ENCODE measurements around the gene OSBPL9. TPM values are rescaled to one million over a fixed set of nuclear protein-coding genes. Genes with fewer than 3 reads are reported as not detected.
A peak's percentile ranks its signal among the peaks of the same experiment; 100 is the strongest.

Gene OSBPL9
- total and polyA plus RNA-seq, 9 of the 15 experiments (the other 6 are each of a cell fraction or from before 2014, with no cell fraction given) = 43.9 to 217 (median 170) TPM

DNA sequence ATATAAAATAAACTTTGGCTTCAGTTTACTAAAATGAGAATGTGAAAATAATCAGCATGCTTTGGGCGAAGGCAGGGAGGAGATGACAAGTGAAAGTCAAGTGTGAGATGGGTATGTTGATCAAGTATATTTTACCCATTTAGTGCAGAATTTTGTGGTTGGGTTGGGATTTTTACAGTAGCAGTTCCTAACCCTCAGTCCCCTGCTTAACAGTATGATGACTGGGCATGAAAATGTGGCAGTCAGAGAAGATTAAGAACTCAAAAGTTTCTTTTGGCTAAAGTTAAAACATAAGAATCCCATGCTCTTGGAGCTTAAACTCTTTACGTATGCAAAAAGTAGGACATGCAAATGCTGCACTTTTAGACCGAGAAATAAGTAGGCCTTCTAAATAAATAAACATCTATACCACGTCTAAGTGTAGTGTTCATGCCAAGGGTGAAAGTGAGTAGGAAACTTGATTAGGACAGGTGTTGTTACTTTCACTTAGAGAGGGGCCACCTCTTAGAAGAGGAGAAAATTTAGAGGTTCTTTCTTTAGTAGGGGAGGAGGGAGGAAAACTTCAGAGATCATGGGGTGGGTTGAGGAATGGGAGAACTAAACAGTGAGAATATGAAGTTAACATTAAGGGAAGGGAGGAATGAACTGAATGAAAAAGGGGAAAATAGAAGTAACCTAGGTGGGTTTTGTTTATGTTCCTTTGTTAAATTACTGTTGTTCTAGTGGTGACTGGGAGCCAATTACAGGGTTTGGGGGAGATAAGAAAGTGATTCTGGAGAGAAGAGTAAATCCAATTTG lies 127.8 kb downstream of the OSBPL9 start (continued):
- TF ChIP-seq BRD9 (IDR thresholded peaks at IDR 0.05; ENCODE audit: low read depth, partially characterized antibody) = no peak
- TF ChIP-seq SMARCE1 (IDR thresholded peaks at IDR 0.05) = 0 out of 2 replicates have a peak, but pooled peaks have one; percentile 35
- TF ChIP-seq ARID1B (IDR thresholded peaks at IDR 0.05) = peak; percentile 23; the same call in 1 of the 2 replicates

DNA sequence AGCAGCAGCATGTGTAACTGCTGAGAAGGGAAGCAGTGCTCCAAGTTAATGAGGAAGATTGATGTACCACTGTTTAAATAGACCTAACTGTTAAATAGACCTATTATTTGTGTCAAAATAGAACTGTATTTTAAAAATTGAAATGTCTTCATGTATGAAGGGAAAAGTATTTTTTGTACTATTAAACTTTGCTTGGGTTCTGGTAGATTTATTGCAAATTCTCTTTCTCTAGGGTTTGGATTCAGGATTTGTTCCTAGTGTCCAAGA lies 128.3 kb downstream of the OSBPL9 start:
- ATAC-seq = no peak
- Histone ChIP-seq H3K36me3 (ENCODE audit: control insufficient read depth, insufficient read depth, low read length) (peaks cover 38% of the 10 kb centered on the region), H3K4me1 (replicated peaks in 1 of 2; ENCODE audit: control insufficient read depth in 2 of 2, insufficient read depth in 2 of 2, low read length in 2 of 2) (peaks cover 6 to 30% of the 10 kb centered on the region in 2 experiments), H4K20me1 (replicated peaks; ENCODE audit: control insufficient read depth, insufficient read depth, low read length) (no peaks in the 10 kb centered on the region), H3K4me2 (ENCODE audit: insufficient read depth, low read length) (no peak overlapping the region), H3K4me3 (no peak overlapping the region), H3K27me3 (ENCODE audit: control insufficient read depth in 2 of 2, insufficient read depth in 2 of 2, low read length in 2 of 2) (no peaks in the 10 kb centered on the region), H3K9me1 (ENCODE audit: control insufficient read depth, insufficient read depth, low read length) (no peaks in the 10 kb centered on the region), H2AFZ (ENCODE audit: low read depth, low read length) (no peak overlapping the region), H3K9ac (ENCODE audit: insufficient read depth in 1 of 2, low read depth in 2 of 2, low read length in 2 of 2) (no peak overlapping the region), H3K27ac (ENCODE audit: extremely low read depth, low read depth, low read length) (peak overlapping the region; percentile 1; the same call in 2 of the 3 replicates), H3K79me2 (ENCODE audit: control insufficient read depth, insufficient read depth, low read length) (peaks cover 51% of the 10 kb centered on the region), H3K9me3 (replicated peaks; ENCODE audit: control insufficient read depth, insufficient read depth, low read depth, low read length) (no peaks in the 10 kb centered on the region)
- TF ChIP-seq PTTG1 (tag; IDR thresholded peaks at IDR 0.05; ENCODE audit: low read depth) (no peak), ZNF217 (CRISPR knock-in tag; IDR thresholded peaks at IDR 0.05) (no peak), TCF7 (IDR thresholded peaks at IDR 0.05; ENCODE audit: borderline replicate concordance) (no peak)
- no peak for FAIRE-seq
- ChIA-PET POLR2A (interaction anchor here (1.0 kb wide), 1 partner anchor 14 kb away, joined by 3 read pairs; no protein-coding TSS in a partner anchor), CTCF (ENCODE audit: low intra/inter-chr PET ratio) (no interaction called here)
- in situ Hi-C loops (cut with MboI) = no loop called here
- intact Hi-C loops (cut with micrococcal nuclease) = no loop called here
- no peak for DNase-seq (ENCODE audit: extremely low read depth in 1 of 4, low spot score in 3 of 4)
- no TSS peak for BruUV-seq (replicated peaks)
